GM19455 (cell line): Measurements from ENCODE around the gene CKB.
"Not testable (repeated sequence)": the region's sequence is repeated elsewhere in the genome, so short reads cannot be mapped to it uniquely, and the experiment has no call there.

Experiments used
- ATAC-seq: cut with Tn5 transposase; IDR thresholded peaks from one replicate; pipeline ENCODE4 v1.9.1; 2021; ENCODE audit not compliant: unreplicated experiment

CKB gene

GRCh38 chr14:103528146-103528586 is 5.5 kb upstream of the CKB start:
- ATAC-seq, result no peak

- peak; percentile 42 for ATAC-seq
Measured at GRCh38 chr14:103527408-103528145, 4.9 kb upstream of the CKB start.

GRCh38 chr14:103526914-103527248 is 4.3 kb upstream of the CKB start:
- ATAC-seq, result no peak

GRCh38 chr14:103526247-103526913 is 3.8 kb upstream of the CKB start:
- ATAC-seq, result no peak

- ATAC-seq, result not testable (repeated sequence)
Measured at GRCh38 chr14:103525430-103526246, 3.0 kb upstream of the CKB start.

GRCh38 chr14:103524002-103524935 is 1.6 kb upstream of the CKB start:
- no peak for ATAC-seq

GRCh38 chr14:103523575-103523954 is 935 bp upstream of the CKB start:
- no peak for ATAC-seq

- no peak for ATAC-seq
Measured at GRCh38 chr14:103521951-103522563, 573 bp downstream of the CKB start.

- no peak for ATAC-seq
Measured at GRCh38 chr14:103521438-103521950, 1.1 kb downstream of the CKB start.

GRCh38 chr14:103520657-103521437 is 1.8 kb downstream of the CKB start:
- ATAC-seq, result no peak

GRCh38 chr14:103520269-103520656 is 2.4 kb downstream of the CKB start:
- ATAC-seq, result no peak

- no peak for ATAC-seq
Measured at GRCh38 chr14:103519837-103520212, 2.8 kb downstream of the CKB start.

- no peak for ATAC-seq
Measured at GRCh38 chr14:103519043-103519836, 3.4 kb downstream of the CKB start.

GRCh38 chr14:103518422-103519042 is 4.1 kb downstream of the CKB start:
- no peak for ATAC-seq

- ATAC-seq, result no peak
Measured at GRCh38 chr14:103517721-103518421, 4.8 kb downstream of the CKB start.

- no peak for ATAC-seq
Measured at GRCh38 chr14:103517174-103517566, 5.5 kb downstream of the CKB start.

GRCh38 chr14:103516426-103517173 is 6.0 kb downstream of the CKB start:
- ATAC-seq, result no peak
